ENCODE results near the gene ETV1.

DNA sequence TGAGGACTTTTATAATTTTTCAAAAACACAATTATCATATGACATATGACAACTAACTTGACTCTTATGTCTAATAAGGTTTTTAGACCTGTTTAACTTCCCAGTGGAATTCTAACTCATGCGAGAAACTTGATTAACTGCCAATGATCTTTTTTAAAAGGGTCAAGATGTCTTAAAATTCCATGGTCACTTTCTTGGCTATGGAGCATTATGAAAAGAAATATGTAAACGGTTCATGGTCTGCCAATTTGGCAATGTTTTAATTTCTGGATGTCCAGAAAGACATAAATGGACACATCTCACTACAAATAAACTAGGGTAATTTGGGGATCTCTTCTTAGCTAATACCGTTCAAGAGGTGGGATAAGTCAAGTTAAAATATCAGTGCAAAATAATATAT, 5.4 kb downstream of the ETV1 start:
- TF ChIP-seq, protein P1, sequence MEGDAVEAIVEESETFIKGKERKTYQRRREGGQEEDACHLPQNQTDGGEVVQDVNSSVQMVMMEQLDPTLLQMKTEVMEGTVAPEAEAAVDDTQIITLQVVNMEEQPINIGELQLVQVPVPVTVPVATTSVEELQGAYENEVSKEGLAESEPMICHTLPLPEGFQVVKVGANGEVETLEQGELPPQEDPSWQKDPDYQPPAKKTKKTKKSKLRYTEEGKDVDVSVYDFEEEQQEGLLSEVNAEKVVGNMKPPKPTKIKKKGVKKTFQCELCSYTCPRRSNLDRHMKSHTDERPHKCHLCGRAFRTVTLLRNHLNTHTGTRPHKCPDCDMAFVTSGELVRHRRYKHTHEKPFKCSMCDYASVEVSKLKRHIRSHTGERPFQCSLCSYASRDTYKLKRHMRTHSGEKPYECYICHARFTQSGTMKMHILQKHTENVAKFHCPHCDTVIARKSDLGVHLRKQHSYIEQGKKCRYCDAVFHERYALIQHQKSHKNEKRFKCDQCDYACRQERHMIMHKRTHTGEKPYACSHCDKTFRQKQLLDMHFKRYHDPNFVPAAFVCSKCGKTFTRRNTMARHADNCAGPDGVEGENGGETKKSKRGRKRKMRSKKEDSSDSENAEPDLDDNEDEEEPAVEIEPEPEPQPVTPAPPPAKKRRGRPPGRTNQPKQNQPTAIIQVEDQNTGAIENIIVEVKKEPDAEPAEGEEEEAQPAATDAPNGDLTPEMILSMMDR (IDR thresholded peaks at IDR 0.05) = no peak
- TF ChIP-seq POLR2A (IDR thresholded peaks at IDR 0.05) = no peak
